ENCODE measurements around the gene PACRG. TPM values are rescaled to one million over a fixed set of nuclear protein-coding genes. Genes with fewer than 3 reads are reported as not detected.

Gene PACRG
- total and polyA plus RNA-seq, 2 of the 8 experiments (the other 6 are each of a cell fraction or from before 2014, with no cell fraction given): 0.44 to 0.54 TPM

DNA sequence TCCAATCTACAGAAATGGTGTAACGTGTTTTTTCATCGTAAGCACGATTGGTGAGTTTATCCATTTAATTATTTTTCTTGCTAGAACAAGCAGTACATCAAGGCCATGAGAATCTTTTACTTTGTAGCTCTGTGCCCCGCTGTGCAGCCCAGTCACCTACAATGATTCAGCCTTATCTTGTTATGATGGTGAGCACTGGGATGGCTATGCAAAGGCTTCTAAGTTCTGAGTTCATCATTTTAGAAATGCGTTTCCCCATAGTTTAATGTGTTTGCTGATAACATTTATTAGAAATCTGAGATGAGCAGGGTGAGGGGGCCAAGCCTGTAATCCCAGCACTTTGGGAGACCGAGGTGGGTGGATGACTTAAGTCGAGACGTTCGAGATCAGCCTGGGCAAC is 575.0 kb downstream of the PACRG start:
- Histone ChIP-seq H2AFZ (ENCODE audit: low read length) (no peak overlapping the region), H2BK20ac (ENCODE audit: low read length) (no peak overlapping the region), H3K9ac (replicated peaks in 1 of 4; ENCODE audit: extremely low read depth in 1 of 4, low read depth in 3 of 4, low read length in 3 of 4) (no peak overlapping the region), H2BK12ac (ENCODE audit: low read depth, low read length) (no peak overlapping the region), H3K23me2 (ENCODE audit: low read depth, low read length) (no peaks in the 10 kb centered on the region), H3K14ac (ENCODE audit: insufficient read length) (no peak overlapping the region), H2BK120ac (replicated peaks; ENCODE audit: low read depth, low read length) (no peak overlapping the region), H4K20me1 (replicated peaks in 1 of 2; ENCODE audit: control insufficient read depth in 1 of 2, insufficient read depth in 2 of 2, low read length in 2 of 2) (no peaks in the 10 kb centered on the region), H4K8ac (ENCODE audit: extremely low read depth, insufficient read depth, low read length) (no peak overlapping the region), H2AK5ac (ENCODE audit: low read depth, low read length) (no peak overlapping the region), H3K4ac (replicated peaks; ENCODE audit: insufficient read length, low read depth, low read length) (no peak overlapping the region), H3K18ac (ENCODE audit: extremely low read depth, low read length) (no peak overlapping the region), H3K4me1 (replicated peaks in 1 of 4; ENCODE audit: control insufficient read depth in 3 of 4, insufficient read depth in 4 of 4, low read length in 3 of 4) (no peaks in the 10 kb centered on the region), H3K9me3 (ENCODE audit: insufficient read depth in 2 of 2, low read depth in 1 of 2, low read length in 1 of 2) (0 out of 4 replicates have a peak, but pooled peaks cover 0 to 3% of the 10 kb centered on the region in 2 experiments), H3K4me2 (ENCODE audit: insufficient read depth in 1 of 2, low read depth in 2 of 2, low read length in 2 of 2) (no peak overlapping the region), H3K27ac (ENCODE audit: low read depth, low read length) (no peak overlapping the region), H3K79me1 (ENCODE audit: low read depth, low read length) (no peaks in the 10 kb centered on the region), H4K91ac (replicated peaks; ENCODE audit: insufficient read length, low read length) (no peak overlapping the region), H3K4me3 (ENCODE audit: extremely low read depth in 1 of 4, insufficient read depth in 2 of 4, low read depth in 3 of 4, low read length in 4 of 4) (no peak overlapping the region), H4K5ac (ENCODE audit: insufficient read length, low read depth, low read length) (no peak overlapping the region), H3K79me2 (ENCODE audit: control insufficient read depth in 1 of 2, insufficient read depth in 2 of 2, low read length in 2 of 2) (no peaks in the 10 kb centered on the region), H3K27me3 (replicated peaks in 1 of 4; ENCODE audit: control insufficient read depth in 3 of 4, extremely low read depth in 1 of 4, insufficient read depth in 3 of 4, low read length in 3 of 4) (no peaks in the 10 kb centered on the region), H2BK5ac (ENCODE audit: low read depth, low read length) (no peak overlapping the region), H3K36me3 (ENCODE audit: control insufficient read depth in 2 of 4, insufficient read depth in 4 of 4, low read length in 3 of 4) (no peaks in the 10 kb centered on the region), H2BK15ac (ENCODE audit: low read length) (no peak overlapping the region), H3K56ac (replicated peaks; ENCODE audit: insufficient read length, low read depth, low read length) (no peak overlapping the region), H3K23ac (ENCODE audit: insufficient read length) (no peak overlapping the region)
- DNase-seq (ENCODE audit: low read depth in 1 of 2, low spot score in 2 of 2): no peak
- ChIA-PET POLR2A (ENCODE audit: partially characterized antibody) (interaction anchor here (0.8 kb wide), 1 partner anchor 10 kb away, joined by 3 read pairs; no protein-coding TSS in a partner anchor), CTCF (ENCODE audit: partially characterized antibody) (interaction anchor here (1.0 to 1.2 kb wide), 3 partner anchors 28 to 133 kb away, joined by 3 to 4 read pairs (median 3); no protein-coding TSS in a partner anchor)
- 88% methylated on average over 9 of the region's 9 CpGs; no CpG with 5 or more reads in 1 of the 2 experiments for WGBS, 2 experiments (ENCODE audit: extremely low coverage in 1 of 2, insufficient coverage in 1 of 2, insufficient read length in 1 of 2, insufficient replicate concordance in 2 of 2, low coverage in 1 of 2, low lambda C conversion rate in 2 of 2, missing lambda C conversion rate in 1 of 2)
- TF ChIP-seq TAF7 (optimal IDR thresholded peaks at IDR 0.05; ENCODE audit: borderline replicate concordance, low read depth, low read length) (no peak), CHD2 (IDR thresholded peaks at IDR 0.05; ENCODE audit: low read length) (no peak), RNF2 (IDR thresholded peaks at IDR 0.05; ENCODE audit: borderline replicate concordance, low read depth, low read length, missing control alignments, poor library complexity, severe bottlenecking) (no peak)
- FAIRE-seq: no peak
